NCI-H187 (cell line): Measurements from ENCODE around the gene SAPCD1.
"Not testable (repeated sequence)": the region's sequence is repeated elsewhere in the genome, so short reads cannot be mapped to it uniquely, and the experiment has no call there.

Experiments used
- DNase-seq, 2 experiments: peaks; one replicate each; lab custom pipeline; 2025; lab: John Stamatoyannopoulos, UW

The SAPCD1 gene

DNA sequence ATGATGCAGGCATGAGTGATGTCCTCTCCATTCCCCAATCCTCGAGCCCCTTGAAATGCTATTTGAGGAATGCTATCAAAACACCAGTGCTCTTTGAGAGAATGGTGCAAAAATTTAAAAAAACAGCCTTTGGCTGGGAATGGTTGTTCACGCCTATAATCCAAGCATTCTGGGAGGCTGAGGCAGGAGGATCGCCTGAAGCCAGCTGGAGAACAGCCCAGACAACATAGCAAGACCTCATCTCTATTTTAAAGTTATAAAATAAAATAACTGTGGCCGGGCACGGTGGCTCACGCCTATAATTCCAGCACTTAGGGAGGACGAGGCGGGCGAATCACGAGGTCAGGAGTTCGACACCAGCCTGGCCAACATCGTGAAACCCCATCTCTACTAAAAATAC is 37.3 kb downstream of the SAPCD1 start:
- DNase-seq = no peak

GRCh38 chr6:31801031-31801927 is 38.8 kb downstream of the SAPCD1 start:
- not testable (repeated sequence) for DNase-seq

GRCh38 chr6:31805939-31806469 is 43.5 kb downstream of the SAPCD1 start:
- no peak for DNase-seq

GRCh38 chr6:31806470-31807272 is 44.2 kb downstream of the SAPCD1 start, which contains the start of gene LSM2:
Gene LSM2, minus strand, starts transcription at chr6:31806966. Its CDS starts 209 bp downstream, at chr6:31806757.
- peak; percentile 94 to 95 for DNase-seq

- not testable (repeated sequence) for DNase-seq
These were observed 46.1 kb downstream of the SAPCD1 start for GRCh38 chr6:31808599-31808998.

DNA sequence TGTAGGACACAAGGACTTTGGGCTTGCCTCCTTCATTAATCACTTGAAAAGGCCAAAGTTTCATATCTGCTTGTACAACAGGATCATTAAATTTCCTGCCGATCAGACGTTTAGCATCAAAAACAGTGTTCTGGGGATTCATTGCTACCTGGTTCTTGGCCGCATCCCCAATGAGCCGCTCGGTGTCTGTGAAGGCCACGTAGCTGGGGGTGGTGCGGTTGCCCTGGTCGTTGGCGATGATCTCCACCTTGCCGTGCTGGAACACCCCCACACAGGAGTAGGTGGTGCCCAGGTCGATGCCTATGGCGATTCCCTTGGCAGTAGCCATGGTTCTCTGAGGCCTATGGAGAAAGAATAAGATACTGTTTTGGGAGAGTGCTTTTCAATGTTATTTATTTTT is 49.2 kb downstream of the SAPCD1 start:
- DNase-seq = no peak

DNA sequence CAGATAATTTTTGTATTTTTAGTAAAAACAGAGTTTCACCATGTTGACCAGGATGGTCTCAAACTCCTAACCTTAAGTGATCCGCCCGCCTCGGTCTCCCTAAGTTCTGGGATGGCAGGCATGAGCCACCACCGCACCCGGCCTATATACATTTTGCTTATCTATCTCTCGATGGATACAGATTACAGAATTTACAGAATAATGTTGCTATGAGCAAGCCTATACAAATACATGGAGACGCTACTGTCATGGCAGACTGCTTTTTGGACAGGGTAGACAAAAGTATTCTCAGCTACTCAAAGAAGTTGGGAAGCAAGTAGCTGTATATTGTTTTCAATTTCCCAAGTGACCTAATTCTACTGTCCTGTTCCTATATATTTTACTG is 51.0 kb downstream of the SAPCD1 start:
- no peak for DNase-seq
